Psoas muscle (tissue), 8 donors: ENCODE results near the gene TLE3. TPM values are rescaled to one million over a fixed set of nuclear protein-coding genes. Genes with fewer than 3 reads are reported as not detected.

ENCODE experiments used
- ATAC-seq, 4 donors: fragments of 200-7000 bp; cut with Tn5 transposase; one replicate each; pipeline ENCODE4 v1.9.1; 2020; ENCODE audit warnings: moderate library complexity in 3 of 4, mild to moderate bottlenecking in 2 of 4
- DNase-seq, 2 donors: peaks; one replicate each; pipeline ENCODE4 v3.0.0-alpha.2; 2020
- H3K27ac ChIP-seq: fragments of 200-600 bp; one replicate; pipeline ENCODE4 v1.8.0; 2022
- H3K27me3 ChIP-seq, 3 donors: fragments of 200-600 bp in 1 of 3; one replicate each; pipeline versions ENCODE4 v1.6.1 to v1.8.0; 2013 to 2022; ENCODE audit warnings: low read length in 2 of 3, mild to moderate bottlenecking in 2 of 3, moderate library complexity in 1 of 3; ENCODE audit not compliant: insufficient read depth in 3 of 3
- H3K36me3 ChIP-seq, 2 donors: fragments of 200-600 bp in 1 of 2; one replicate each; pipeline versions ENCODE4 v1.6.1 to v1.8.0; 2013 to 2022; ENCODE audit warnings: low read depth in 1 of 2, mild to moderate bottlenecking in 1 of 2, moderate library complexity in 1 of 2; ENCODE audit not compliant: insufficient read depth in 1 of 2
- H3K4me1 ChIP-seq: fragments of 200-600 bp; one replicate; pipeline ENCODE4 v1.8.0; 2022
- H3K4me3 ChIP-seq: fragments of 200-600 bp; one replicate; pipeline ENCODE4 v1.8.0; 2022; ENCODE audit warnings: mild to moderate bottlenecking
- H3K9me3 ChIP-seq: fragments of 200-600 bp; one replicate; pipeline ENCODE4 v1.8.0; 2022
- CTCF ChIP-seq: fragments of 200-600 bp; IDR thresholded peaks from one replicate; pipeline ENCODE4 v1.8.0; 2022; ENCODE audit warnings: antibody characterized with exemption
- WGBS, 3 donors: extraction: QIAGEN DNeasy Blood & Tissue Kit; methylation state at CpG; one replicate each; pipeline versions ENCODE4 v1.1.6 to v1.1.7; 2013; 5-methylcytosine and 5-hydroxymethylcytosine counted together
- intact Hi-C, 2 donors: fragments of 100-400 bp; cut with DNase I; formaldehyde crosslinking; loops; one replicate each; pipeline versions ENCODE4 v1.11.0 to v1.14.2; 2022
- polyA plus RNA-seq, 3 donors: library from polyadenylated mRNA; stranded (reverse); fragments of 200-250 nt; gene quantifications; one replicate each; pipeline ENCODE4 v1.2.3, GENCODE V29; 2013
- total RNA-seq, 4 donors: library from RNA; stranded (reverse); fragmentation: NEBNext Ultra II Directional in 2 of 4; extraction: Animal tissue kit (Norgen Biotek cat#: 25700) in 2 of 4; gene quantifications; one replicate each; pipeline versions ENCODE4 v1.2.1 to v1.2.4, GENCODE V29; 2021 to 2023
- donor health status: healthy with polysubstance abuse.
- donor health status: DM: no; HTN: no; CAD: no; lungs with moderate emphysema.
- donor health status: Bipolar disorder and iron deficiency.
- donor health status: healthy.
- donor health status: DM: yes; HTN: yes; CAD: no.
- donor health status: DM: no; HTN: no; CAD: no.
- donor health status: DM: no; HTN: no; CAD: no.
- donor health status: DM: yes; HTN: yes; CAD: no.

TLE3 gene
- total and polyA plus RNA-seq, 7 donors, result 4.3 to 59.9 (median 10.8) TPM

- Histone ChIP-seq H3K27me3 (no peaks in the 10 kb centered on the region), H3K36me3 (peaks cover 0 to 18% of the 10 kb centered on the region in 2 donors), H3K9me3 (no peaks in the 10 kb centered on the region), H3K27ac (peak overlapping the region; percentile 97), H3K4me1 (peaks cover 60% of the 10 kb centered on the region), H3K4me3 (peak overlapping the region; percentile 95)
- DNase-seq (peak; percentile 51 to 65), ATAC-seq (no peak)
- no peak for TF ChIP-seq CTCF
- intact Hi-C loops, result loop anchor here in 1 of 2 donors (2.0 to 10.0 kb wide), 6 partner anchors 34 to 522 kb away; no protein-coding TSS in a partner anchor
- WGBS, 3 donors, result 0 to 1% (median 1%) methylated on average over 46 to 75 of the region's 75 CpGs
These were observed 1.3 kb downstream of the TLE3 start for GRCh38 chr15:70096215-70097062.

- 13 to 24% (median 19%) methylated on average over 55 to 66 of the region's 66 CpGs for WGBS, 3 donors
- Histone ChIP-seq H3K9me3 (no peaks in the 10 kb centered on the region), H3K36me3 (peaks cover 0 to 26% of the 10 kb centered on the region in 2 donors), H3K27me3 (no peaks in the 10 kb centered on the region), H3K27ac (peak overlapping the region; percentile 97), H3K4me3 (peak overlapping the region; percentile 95), H3K4me1 (peaks cover 57% of the 10 kb centered on the region)
- intact Hi-C loops, result loop anchor here in 1 of 2 donors (2.0 to 10.0 kb wide), 6 partner anchors 33 to 521 kb away; no protein-coding TSS in a partner anchor
- DNase-seq (peak; percentile 58 to 71), ATAC-seq (no peak)
- TF ChIP-seq CTCF, result no peak
These were observed 2.1 kb downstream of the TLE3 start for GRCh38 chr15:70095408-70096214.

- peak overlapping the region; percentile 95 for H3K4me3 ChIP-seq
- peaks cover 0 to 27% of the 10 kb centered on the region in 2 donors for H3K36me3 ChIP-seq
- H3K9me3 ChIP-seq, result no peaks in the 10 kb centered on the region
- whole genome bisulfite sequencing, 3 donors, result 75 to 77% (median 76%) methylated on average over 8 of the region's 8 CpGs
- no peak for TF ChIP-seq CTCF
- H3K27ac ChIP-seq, result peak overlapping the region; percentile 43
- no peak for DNase-seq
- H3K27me3 ChIP-seq, result no peaks in the 10 kb centered on the region
- ATAC-seq, result no peak
- peaks cover 55% of the 10 kb centered on the region for H3K4me1 ChIP-seq
- intact Hi-C loops, result loop anchor here in 1 of 2 donors (5.0 to 10.0 kb wide), 5 partner anchors 32 to 378 kb away; no protein-coding TSS in a partner anchor
These were observed 2.9 kb downstream of the TLE3 start for GRCh38 chr15:70094690-70095311.

GRCh38 chr15:70093481-70094319 is 4.0 kb downstream of the TLE3 start:
- Histone ChIP-seq H3K9me3 (no peaks in the 10 kb centered on the region), H3K4me3 (peak overlapping the region; percentile 95), H3K27me3 (no peaks in the 10 kb centered on the region), H3K27ac (peak overlapping the region; percentile 2), H3K36me3 (peaks cover 0 to 27% of the 10 kb centered on the region in 2 donors), H3K4me1 (peaks cover 63% of the 10 kb centered on the region)
- no peak for DNase-seq
- ATAC-seq, result no peak
- no peak for TF ChIP-seq CTCF
- 52 to 64% (median 57%) methylated on average over 11 of the region's 11 CpGs for WGBS, 3 donors
- intact Hi-C loops, result loop anchor here in 1 of 2 donors (10.0 kb wide), 2 partner anchors 271 to 299 kb away; no protein-coding TSS in a partner anchor
